Mesothelial cell of epicardium (in vitro differentiated cells): ENCODE measurements around the gene CAP2. TPM values are rescaled to one million over a fixed set of nuclear protein-coding genes. Genes with fewer than 3 reads are reported as not detected.
"Not testable (repeated sequence)": the region's sequence is repeated elsewhere in the genome, so short reads cannot be mapped to it uniquely, and the experiment has no call there.

Source experiments
- DNase-seq, 2 experiments: peaks; one replicate each; pipeline ENCODE4 v3.0.0; 2021; ENCODE audit warnings: low spot score in 2 of 2; ENCODE audit not compliant: unreplicated experiment in 2 of 2
- H3K27ac Mint-ChIP-seq: 2 replicates; pipeline ENCODE4 v1.8.0; 2021; ENCODE audit warnings: mixed read lengths
- H3K27me3 Mint-ChIP-seq: 2 replicates; pipeline ENCODE4 v1.8.0; 2021; ENCODE audit warnings: low read depth, mixed read lengths
- H3K36me3 Mint-ChIP-seq: 2 replicates; pipeline ENCODE4 v1.8.0; 2021; ENCODE audit warnings: mixed read lengths
- H3K4me1 Mint-ChIP-seq: 2 replicates; pipeline ENCODE4 v1.8.0; 2021; ENCODE audit warnings: mixed read lengths
- H3K4me3 Mint-ChIP-seq: 2 replicates; pipeline ENCODE4 v1.8.0; 2021; ENCODE audit warnings: mild to moderate bottlenecking, moderate library complexity, mixed read lengths
- H3K9me3 Mint-ChIP-seq: 2 replicates; pipeline ENCODE4 v1.8.0; 2021; ENCODE audit warnings: mixed read lengths
- CTCF ChIP-seq: fragments of 200-600 bp; sonication (generic); IDR thresholded peaks from one replicate; pipeline ENCODE4 v1.5.0; 2021; ENCODE audit warnings: antibody characterized with exemption; ENCODE audit not compliant: unreplicated experiment
- total RNA-seq: library from RNA; stranded (reverse); gene quantifications from 3 replicates; pipeline ENCODE4 v1.2.1, GENCODE V29; 2021

Gene CAP2
- total RNA-seq, 1 donor from 2014 or later: 15.0 TPM

- H3K4me1 Mint-ChIP-seq: peaks cover 25% of the 10 kb centered on the region
- TF ChIP-seq CTCF: no peak
- H3K27me3 Mint-ChIP-seq: no peaks in the 10 kb centered on the region
- H3K27ac Mint-ChIP-seq: no peak overlapping the region
- no peaks in the 10 kb centered on the region for H3K9me3 Mint-ChIP-seq
- H3K4me3 Mint-ChIP-seq: no peak overlapping the region
- H3K36me3 Mint-ChIP-seq: peaks cover 6% of the 10 kb centered on the region
- no peak for DNase-seq
Measured at GRCh38 chr6:17420368-17420767, 27.0 kb downstream of the CAP2 start.

GRCh38 chr6:17421406-17421805 is 28.0 kb downstream of the CAP2 start:
- Mint-ChIP-seq H3K9me3 (no peaks in the 10 kb centered on the region), H3K27ac (no peak overlapping the region), H3K36me3 (peaks cover 6% of the 10 kb centered on the region), H3K4me1 (peaks cover 23% of the 10 kb centered on the region), H3K4me3 (no peak overlapping the region), H3K27me3 (no peaks in the 10 kb centered on the region)
- TF ChIP-seq CTCF: no peak
- DNase-seq: no peak

GRCh38 chr6:17423026-17423425 is 29.6 kb downstream of the CAP2 start:
- peaks cover 11% of the 10 kb centered on the region for H3K4me1 Mint-ChIP-seq

GRCh38 chr6:17427062-17427461 is 33.7 kb downstream of the CAP2 start:
- no peak for TF ChIP-seq CTCF
- H3K4me1 Mint-ChIP-seq: no peaks in the 10 kb centered on the region

More at GRCh38 chr6:17423026-17423425, 29.6 kb downstream of the CAP2 start:
- Mint-ChIP-seq H3K4me3 (no peak overlapping the region), H3K9me3 (no peaks in the 10 kb centered on the region), H3K27ac (no peak overlapping the region), H3K36me3 (peaks cover 18% of the 10 kb centered on the region), H3K27me3 (no peaks in the 10 kb centered on the region)
- DNase-seq: no peak
- no peak for TF ChIP-seq CTCF

GRCh38 chr6:17427617-17428016 is 34.2 kb downstream of the CAP2 start:
- Mint-ChIP-seq H3K4me3 (no peak overlapping the region), H3K27me3 (no peaks in the 10 kb centered on the region), H3K4me1 (peaks cover 2% of the 10 kb centered on the region), H3K36me3 (peaks cover 22% of the 10 kb centered on the region), H3K9me3 (no peaks in the 10 kb centered on the region), H3K27ac (no peak overlapping the region)
- TF ChIP-seq CTCF: no peak
- DNase-seq: no peak

More at GRCh38 chr6:17427062-17427461, 33.7 kb downstream of the CAP2 start:
- Mint-ChIP-seq H3K4me3 (no peak overlapping the region), H3K36me3 (peaks cover 22% of the 10 kb centered on the region), H3K27me3 (no peaks in the 10 kb centered on the region), H3K27ac (no peak overlapping the region), H3K9me3 (no peaks in the 10 kb centered on the region)
- DNase-seq: no peak

GRCh38 chr6:17428595-17429120 is 35.3 kb downstream of the CAP2 start:
- H3K4me3 Mint-ChIP-seq, H3K27ac Mint-ChIP-seq, H3K4me1 Mint-ChIP-seq, DNase-seq, H3K27me3 Mint-ChIP-seq, H3K9me3 Mint-ChIP-seq: not testable (repeated sequence)
- peaks cover 25% of the 10 kb centered on the region for H3K36me3 Mint-ChIP-seq
